ENCODE measurements around the gene TEF.

TEF gene

DNA sequence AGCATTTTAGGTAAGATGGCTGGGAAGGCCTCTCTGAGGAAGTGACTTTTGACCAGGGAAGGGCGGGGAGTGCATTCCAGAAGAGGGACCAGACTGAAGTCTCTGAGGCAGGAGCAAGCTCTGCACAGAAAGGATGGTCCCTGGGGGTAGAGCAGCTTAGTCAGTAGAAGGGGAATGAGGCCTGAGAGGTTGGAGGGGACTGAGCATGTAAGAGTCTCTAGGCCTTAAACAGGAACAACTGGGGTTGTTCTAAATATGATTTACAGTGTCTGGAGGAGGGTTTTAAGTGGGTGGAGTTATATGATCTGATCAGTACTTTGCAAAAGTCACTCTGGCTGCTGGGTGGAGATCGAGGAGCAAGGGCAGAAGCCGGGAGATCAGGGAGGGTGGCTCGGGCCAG is 31.7 kb upstream of the TEF start:
- no peak overlapping the region for H3K4me2 ChIP-seq (ENCODE audit: low read length)
- H3K27ac ChIP-seq (ENCODE audit: low read length) = no peak overlapping the region
- peaks cover 67% of the 10 kb centered on the region for H3K36me3 ChIP-seq (replicated peaks; ENCODE audit: low read depth, low read length)
- H3K27me3 ChIP-seq (ENCODE audit: low read depth, low read length) = no peaks in the 10 kb centered on the region
- H3K4me3 ChIP-seq (ENCODE audit: low read length) = no peak overlapping the region
- no peak for TF ChIP-seq EZH2phosphoT487 (IDR thresholded peaks at IDR 0.05; ENCODE audit: low read depth)
- TF ChIP-seq CTCF (IDR thresholded peaks at IDR 0.05; ENCODE audit: low read depth, low read length) = no peak
- no peak overlapping the region for H2AFZ ChIP-seq (ENCODE audit: low read depth, low read length)
- H3K4me1 ChIP-seq (ENCODE audit: low read length) = no peaks in the 10 kb centered on the region
- no peaks in the 10 kb centered on the region; the same call in 1 of the 2 replicates for H4K20me1 ChIP-seq (ENCODE audit: insufficient read depth, low read length)
- H3K79me2 ChIP-seq (ENCODE audit: low read length) = no peaks in the 10 kb centered on the region
- H3K9me3 ChIP-seq (ENCODE audit: insufficient read depth, low read length) = no peaks in the 10 kb centered on the region
- H3K9ac ChIP-seq (ENCODE audit: low read length) = no peak overlapping the region

DNA sequence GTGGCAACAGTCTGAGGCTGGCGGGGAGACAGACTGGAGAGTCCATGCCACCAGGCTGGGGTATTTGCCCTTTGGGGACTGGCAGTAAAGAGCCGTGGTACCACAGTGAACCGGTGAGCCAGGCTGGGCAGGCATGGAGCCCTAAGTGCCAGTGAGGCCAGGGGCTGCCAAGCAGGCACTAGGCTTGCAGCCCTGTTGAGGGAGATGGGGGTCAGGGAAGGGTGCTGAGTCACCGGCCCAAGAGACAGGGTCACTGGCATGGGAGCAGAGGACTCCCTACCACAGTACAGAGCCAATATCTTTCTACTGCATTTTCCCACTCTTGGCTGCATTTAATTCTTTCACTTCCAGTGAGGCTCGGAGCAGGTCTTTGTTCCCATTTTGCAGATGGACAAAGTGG is 30.7 kb upstream of the TEF start:
- H3K9me3 ChIP-seq (ENCODE audit: insufficient read depth, low read length) = no peaks in the 10 kb centered on the region
- H3K27me3 ChIP-seq (ENCODE audit: low read depth, low read length) = no peaks in the 10 kb centered on the region
- no peaks in the 10 kb centered on the region for H3K4me1 ChIP-seq (ENCODE audit: low read length)
- no peak overlapping the region for H3K9ac ChIP-seq (ENCODE audit: low read length)
- H3K36me3 ChIP-seq (replicated peaks; ENCODE audit: low read depth, low read length) = peaks cover 67% of the 10 kb centered on the region
- H3K27ac ChIP-seq (ENCODE audit: low read length) = no peak overlapping the region
- no peaks in the 10 kb centered on the region for H3K79me2 ChIP-seq (ENCODE audit: low read length)
- no peak overlapping the region for H3K4me2 ChIP-seq (ENCODE audit: low read length)
- TF ChIP-seq CTCF (IDR thresholded peaks at IDR 0.05; ENCODE audit: low read depth, low read length) = no peak
- no peak for TF ChIP-seq EZH2phosphoT487 (IDR thresholded peaks at IDR 0.05; ENCODE audit: low read depth)
- no peaks in the 10 kb centered on the region; the same call in 1 of the 2 replicates for H4K20me1 ChIP-seq (ENCODE audit: insufficient read depth, low read length)
- no peak overlapping the region for H2AFZ ChIP-seq (ENCODE audit: low read depth, low read length)
- H3K4me3 ChIP-seq (ENCODE audit: low read length) = no peak overlapping the region

DNA sequence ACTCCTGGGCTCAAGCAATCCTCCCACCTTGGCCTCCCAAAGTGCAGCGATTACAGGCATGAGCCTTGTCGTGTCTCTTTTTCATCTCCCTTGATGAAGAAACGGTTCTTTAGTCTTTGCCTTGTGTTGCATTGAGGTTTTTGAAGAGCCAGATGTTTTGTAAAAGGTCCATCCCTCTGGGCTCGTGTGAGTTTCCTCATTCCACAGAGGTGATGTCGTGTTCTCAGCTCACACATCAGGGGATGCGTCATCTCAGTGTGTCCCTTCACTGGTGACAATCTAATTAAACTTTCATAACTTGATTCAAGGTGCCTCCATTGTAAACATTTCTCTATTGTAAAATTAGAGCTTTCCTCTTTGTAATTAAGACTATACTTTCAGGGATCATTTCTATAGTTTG is 29.7 kb upstream of the TEF start:
- peaks cover 73% of the 10 kb centered on the region for H3K36me3 ChIP-seq (replicated peaks; ENCODE audit: low read depth, low read length)

GRCh38 chr22:41353862-41354575 is 27.7 kb upstream of the TEF start:
- Histone ChIP-seq H3K79me2 (ENCODE audit: low read length) (no peaks in the 10 kb centered on the region), H4K20me1 (ENCODE audit: insufficient read depth, low read length) (no peaks in the 10 kb centered on the region; the same call in 1 of the 2 replicates), H3K36me3 (replicated peaks; ENCODE audit: low read depth, low read length) (peaks cover 69% of the 10 kb centered on the region), H3K4me1 (ENCODE audit: low read length) (no peaks in the 10 kb centered on the region), H2AFZ (ENCODE audit: low read depth, low read length) (no peak overlapping the region), H3K9ac (ENCODE audit: low read length) (no peak overlapping the region), H3K27ac (ENCODE audit: low read length) (no peak overlapping the region), H3K9me3 (ENCODE audit: insufficient read depth, low read length) (no peaks in the 10 kb centered on the region), H3K27me3 (ENCODE audit: low read depth, low read length) (no peaks in the 10 kb centered on the region), H3K4me2 (ENCODE audit: low read length) (no peak overlapping the region), H3K4me3 (ENCODE audit: low read length) (no peak overlapping the region)
- TF ChIP-seq CTCF (IDR thresholded peaks at IDR 0.05; ENCODE audit: low read depth, low read length) (no peak), EZH2phosphoT487 (IDR thresholded peaks at IDR 0.05; ENCODE audit: low read depth) (no peak)

More for the DNA sequence above, 29.7 kb upstream of the TEF start:
- Histone ChIP-seq H4K20me1 (ENCODE audit: insufficient read depth, low read length) (no peaks in the 10 kb centered on the region; the same call in 1 of the 2 replicates), H3K4me3 (ENCODE audit: low read length) (no peak overlapping the region), H3K4me2 (ENCODE audit: low read length) (no peak overlapping the region), H3K27me3 (ENCODE audit: low read depth, low read length) (no peaks in the 10 kb centered on the region), H3K9me3 (ENCODE audit: insufficient read depth, low read length) (no peaks in the 10 kb centered on the region), H3K27ac (ENCODE audit: low read length) (no peak overlapping the region), H3K79me2 (ENCODE audit: low read length) (no peaks in the 10 kb centered on the region), H2AFZ (ENCODE audit: low read depth, low read length) (no peak overlapping the region), H3K4me1 (ENCODE audit: low read length) (no peaks in the 10 kb centered on the region), H3K9ac (ENCODE audit: low read length) (no peak overlapping the region)
- no peak for TF ChIP-seq EZH2phosphoT487 (IDR thresholded peaks at IDR 0.05; ENCODE audit: low read depth)
- TF ChIP-seq CTCF (IDR thresholded peaks at IDR 0.05; ENCODE audit: low read depth, low read length) = no peak

Data from OCI-LY3 (cell line).